ENCODE results near the gene FSTL1. TPM values are rescaled to one million over a fixed set of nuclear protein-coding genes. Genes with fewer than 3 reads are reported as not detected.
A peak's percentile ranks its signal among the peaks of the same experiment; 100 is the strongest.

The FSTL1 gene
- total RNA-seq, 1 donor from 2014 or later, result 790 TPM

GRCh38 chr3:120352017-120352416 is 98.8 kb downstream of the FSTL1 start:
- Histone ChIP-seq H3K9me3 (no peaks in the 10 kb centered on the region), H3K27me3 (no peaks in the 10 kb centered on the region), H3K27ac (no peak overlapping the region), H3K36me3 (no peaks in the 10 kb centered on the region), H3K4me3 (no peak overlapping the region), H3K4me1 (peaks cover 0 to 14% of the 10 kb centered on the region in 2 donors)
- intact Hi-C loops (cut with DNase I), result no loop called here
- DNase-seq (ENCODE audit: low spot score in 2 of 2), result no peak
- TF ChIP-seq, protein P1, sequence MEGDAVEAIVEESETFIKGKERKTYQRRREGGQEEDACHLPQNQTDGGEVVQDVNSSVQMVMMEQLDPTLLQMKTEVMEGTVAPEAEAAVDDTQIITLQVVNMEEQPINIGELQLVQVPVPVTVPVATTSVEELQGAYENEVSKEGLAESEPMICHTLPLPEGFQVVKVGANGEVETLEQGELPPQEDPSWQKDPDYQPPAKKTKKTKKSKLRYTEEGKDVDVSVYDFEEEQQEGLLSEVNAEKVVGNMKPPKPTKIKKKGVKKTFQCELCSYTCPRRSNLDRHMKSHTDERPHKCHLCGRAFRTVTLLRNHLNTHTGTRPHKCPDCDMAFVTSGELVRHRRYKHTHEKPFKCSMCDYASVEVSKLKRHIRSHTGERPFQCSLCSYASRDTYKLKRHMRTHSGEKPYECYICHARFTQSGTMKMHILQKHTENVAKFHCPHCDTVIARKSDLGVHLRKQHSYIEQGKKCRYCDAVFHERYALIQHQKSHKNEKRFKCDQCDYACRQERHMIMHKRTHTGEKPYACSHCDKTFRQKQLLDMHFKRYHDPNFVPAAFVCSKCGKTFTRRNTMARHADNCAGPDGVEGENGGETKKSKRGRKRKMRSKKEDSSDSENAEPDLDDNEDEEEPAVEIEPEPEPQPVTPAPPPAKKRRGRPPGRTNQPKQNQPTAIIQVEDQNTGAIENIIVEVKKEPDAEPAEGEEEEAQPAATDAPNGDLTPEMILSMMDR (IDR thresholded peaks at IDR 0.05), result no peak

GRCh38 chr3:120350401-120350941 is 100.3 kb downstream of the FSTL1 start:
- TF ChIP-seq, protein P1 (IDR thresholded peaks at IDR 0.05), result no peak
- Histone ChIP-seq H3K4me3 (peak overlapping the region; percentile 89 to 96), H3K36me3 (no peaks in the 10 kb centered on the region), H3K4me1 (peaks cover 0 to 14% of the 10 kb centered on the region in 2 donors), H3K9me3 (no peaks in the 10 kb centered on the region), H3K27ac (peak overlapping the region; percentile 92 to 94), H3K27me3 (no peaks in the 10 kb centered on the region)
- peak in 1 of 2 donors; percentile 73 for DNase-seq (ENCODE audit: low spot score in 2 of 2)
- intact Hi-C loops (cut with DNase I), result no loop called here

GRCh38 chr3:120349855-120350125 is 101.0 kb downstream of the FSTL1 start:
- intact Hi-C loops (cut with DNase I), result loop anchor here (1.0 to 10.0 kb wide), 7 partner anchors 69 to 395 kb away; partner anchors contain the start of genes GSK3B, GTF2E1, NDUFB4 and RABL3
- TF ChIP-seq, protein P1 (IDR thresholded peaks at IDR 0.05), result no peak
- peaks cover 0 to 14% of the 10 kb centered on the region in 2 donors for H3K4me1 ChIP-seq
- no peaks in the 10 kb centered on the region for H3K27me3 ChIP-seq
- H3K36me3 ChIP-seq, result no peaks in the 10 kb centered on the region
- peak overlapping the region; percentile 92 to 94 for H3K27ac ChIP-seq
- no peak for DNase-seq (ENCODE audit: low spot score in 2 of 2)
- H3K9me3 ChIP-seq, result no peaks in the 10 kb centered on the region
- peak overlapping the region; percentile 89 to 96 for H3K4me3 ChIP-seq

- Histone ChIP-seq H3K4me3 (peak within 1 kb of the TSS; percentile 89 to 96), H3K27me3 (no peaks in the 10 kb centered on the region), H3K36me3 (no peaks in the 10 kb centered on the region), H3K9me3 (no peaks in the 10 kb centered on the region), H3K27ac (peak within 1 kb of the TSS; percentile 92 to 94), H3K4me1 (peaks cover 0 to 14% of the 10 kb centered on the region in 2 donors)
- peak; percentile 42 to 94 for DNase-seq (ENCODE audit: low spot score in 2 of 2)
- TF ChIP-seq, protein P1 (IDR thresholded peaks at IDR 0.05), result peak in 1 of 3 experiments; percentile 23
- intact Hi-C loops (cut with DNase I), result loop anchor here (1.0 to 10.0 kb wide), 7 partner anchors 70 to 396 kb away; partner anchors contain the start of genes GSK3B, GTF2E1, NDUFB4 and RABL3
These were observed 101.6 kb downstream of the FSTL1 start, which contains the start of gene LRRC58 for GRCh38 chr3:120348991-120349854. Gene LRRC58, minus strand, starts transcription at chr3:120349354. Its CDS starts 111 bp downstream, at chr3:120349243.

- peak overlapping the region; percentile 89 to 96 for H3K4me3 ChIP-seq
- H3K9me3 ChIP-seq, result no peaks in the 10 kb centered on the region
- no peaks in the 10 kb centered on the region for H3K36me3 ChIP-seq
- peak overlapping the region; percentile 92 to 94 for H3K27ac ChIP-seq
- TF ChIP-seq, protein P1 (IDR thresholded peaks at IDR 0.05), result no peak
- intact Hi-C loops (cut with DNase I), result loop anchor here (2.0 to 10.0 kb wide), 5 partner anchors 70 to 396 kb away; partner anchors contain the start of genes GSK3B, GTF2E1 and RABL3
- peaks cover 0 to 14% of the 10 kb centered on the region in 2 donors for H3K4me1 ChIP-seq
- peak in 1 of 2 donors; percentile 69 for DNase-seq (ENCODE audit: low spot score in 2 of 2)
- H3K27me3 ChIP-seq, result no peaks in the 10 kb centered on the region
These were observed 102.5 kb downstream of the FSTL1 start for GRCh38 chr3:120348065-120348990.
